ENCODE data around the gene HLA-DMA. TPM values are rescaled to one million over a fixed set of nuclear protein-coding genes. Genes with fewer than 3 reads are reported as not detected.

The HLA-DMA gene
- total RNA-seq, 4 donors from 2014 or later, result 44.7 to 124 (median 69.7) TPM

DNA sequence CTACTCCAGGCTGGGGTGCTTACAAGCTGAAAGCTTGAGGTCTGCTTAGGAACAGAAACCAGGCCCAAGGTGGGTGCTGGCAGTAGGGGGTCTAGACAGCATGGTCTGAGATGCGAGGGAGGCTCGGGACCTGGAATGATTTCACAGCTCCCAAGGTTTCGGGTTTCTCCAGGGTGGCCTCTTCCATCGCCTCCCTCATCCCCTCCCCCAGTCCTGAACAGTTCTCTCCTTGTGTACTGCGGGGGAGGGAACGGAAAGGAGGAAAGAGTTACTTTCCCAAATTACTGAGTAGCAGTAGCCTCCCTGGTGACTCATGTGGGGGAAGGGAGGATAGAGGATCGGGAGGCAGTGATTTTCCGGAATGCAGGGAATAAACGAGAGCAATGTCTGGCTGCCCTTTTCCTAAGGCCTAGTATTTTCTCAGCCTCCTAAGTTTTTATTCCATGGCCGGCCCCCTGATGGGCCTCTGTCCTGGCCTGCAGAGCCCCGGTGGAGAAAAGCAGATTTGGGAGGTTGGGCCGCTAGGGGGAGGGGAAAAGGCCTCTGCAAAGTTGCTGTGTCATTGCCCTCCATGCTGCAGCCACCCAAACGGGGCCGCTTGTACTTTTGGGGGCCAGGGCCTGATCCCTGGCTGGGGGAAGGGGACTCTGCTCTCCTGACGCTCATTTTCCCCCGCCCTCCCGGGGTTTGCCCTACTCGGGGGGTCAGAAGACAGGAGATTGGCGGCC is 17.0 kb upstream of the HLA-DMA start:
- TF ChIP-seq CTCF (IDR thresholded peaks at IDR 0.05; ENCODE audit: low read depth), result no peak

- TF ChIP-seq CTCF (IDR thresholded peaks at IDR 0.05; ENCODE audit: low read depth), result no peak
These were observed 16.2 kb upstream of the HLA-DMA start for GRCh38 chr6:32968867-32969684.

DNA sequence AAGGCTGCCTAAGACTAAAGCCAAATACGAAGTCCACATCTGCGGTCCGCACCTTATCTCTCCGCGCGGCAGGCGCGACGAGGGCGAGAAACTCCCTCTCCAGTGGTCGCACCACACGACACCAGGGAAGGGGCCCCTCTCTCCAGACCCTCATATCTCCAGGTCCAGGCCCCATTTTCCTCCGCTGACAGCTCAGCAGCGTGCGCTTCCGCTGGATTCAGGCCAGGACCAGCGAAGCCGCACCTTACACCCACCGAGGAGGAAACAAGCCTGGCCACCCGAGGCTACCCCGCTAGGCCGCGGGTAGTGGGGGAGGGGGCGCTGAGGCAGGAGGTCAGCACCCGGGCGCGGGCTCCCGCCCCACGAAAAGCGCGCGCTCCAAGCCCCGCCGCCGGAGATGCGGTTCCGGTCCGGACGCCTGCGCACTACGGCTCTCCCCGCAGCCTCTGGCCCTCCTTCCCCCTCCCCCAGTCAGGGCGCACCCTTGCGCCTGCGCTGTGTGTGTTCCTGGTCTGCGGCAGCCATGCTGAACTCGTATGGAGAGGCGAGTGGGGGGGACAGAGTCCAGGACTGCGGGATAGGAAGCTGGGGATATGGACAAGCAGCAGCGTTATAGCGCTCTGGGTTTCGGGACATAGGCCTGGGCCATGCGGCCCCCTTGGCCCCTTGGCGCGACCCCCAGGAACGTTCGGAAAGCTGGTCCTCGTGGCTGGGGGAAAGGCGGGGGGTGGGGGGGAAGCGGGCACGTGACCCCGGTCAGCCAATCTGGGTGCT is 15.4 kb upstream of the HLA-DMA start, which contains the start of gene BRD2:
BRD2 (plus strand) TSS at position 502 of the 774 bp plus-strand sequence. CDS start 4,305 bp downstream, outside the sequence.
- no peak for TF ChIP-seq CTCF (IDR thresholded peaks at IDR 0.05; ENCODE audit: low read depth)

- no peak for TF ChIP-seq CTCF (IDR thresholded peaks at IDR 0.05; ENCODE audit: low read depth)
These were observed 14.5 kb upstream of the HLA-DMA start for GRCh38 chr6:32967151-32968091.

DNA sequence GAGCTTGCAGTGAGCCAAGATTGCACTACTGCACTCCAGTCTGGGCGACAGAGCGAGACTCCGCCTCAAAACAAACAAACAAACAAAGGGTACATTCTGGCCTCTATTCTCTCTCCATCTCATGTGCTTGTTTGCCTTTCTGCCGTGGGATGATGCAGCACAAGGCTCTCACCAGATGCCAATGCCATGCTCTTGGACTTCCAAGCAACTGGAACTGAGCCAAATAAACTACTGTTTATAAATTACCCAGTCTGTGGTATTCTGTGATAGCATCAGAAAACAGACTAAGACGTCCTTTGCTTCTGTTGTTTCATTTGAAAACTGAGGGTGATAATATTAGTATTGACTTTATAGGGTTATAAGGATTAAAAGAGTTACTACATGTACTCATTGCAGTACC is 11.9 kb upstream of the HLA-DMA start:
- TF ChIP-seq CTCF (IDR thresholded peaks at IDR 0.05; ENCODE audit: low read depth), result no peak

- no peak for TF ChIP-seq CTCF (IDR thresholded peaks at IDR 0.05; ENCODE audit: low read depth)
These were observed 11.0 kb upstream of the HLA-DMA start for GRCh38 chr6:32963866-32964265.
